GM18909 (cell line): ENCODE measurements around the gene TBX6.

ENCODE experiments used
- ATAC-seq: cut with Tn5 transposase; IDR thresholded peaks from one replicate; pipeline ENCODE4 v1.9.1; 2021; ENCODE audit warnings: mild to moderate bottlenecking; ENCODE audit not compliant: unreplicated experiment, poor library complexity

TBX6 gene

DNA sequence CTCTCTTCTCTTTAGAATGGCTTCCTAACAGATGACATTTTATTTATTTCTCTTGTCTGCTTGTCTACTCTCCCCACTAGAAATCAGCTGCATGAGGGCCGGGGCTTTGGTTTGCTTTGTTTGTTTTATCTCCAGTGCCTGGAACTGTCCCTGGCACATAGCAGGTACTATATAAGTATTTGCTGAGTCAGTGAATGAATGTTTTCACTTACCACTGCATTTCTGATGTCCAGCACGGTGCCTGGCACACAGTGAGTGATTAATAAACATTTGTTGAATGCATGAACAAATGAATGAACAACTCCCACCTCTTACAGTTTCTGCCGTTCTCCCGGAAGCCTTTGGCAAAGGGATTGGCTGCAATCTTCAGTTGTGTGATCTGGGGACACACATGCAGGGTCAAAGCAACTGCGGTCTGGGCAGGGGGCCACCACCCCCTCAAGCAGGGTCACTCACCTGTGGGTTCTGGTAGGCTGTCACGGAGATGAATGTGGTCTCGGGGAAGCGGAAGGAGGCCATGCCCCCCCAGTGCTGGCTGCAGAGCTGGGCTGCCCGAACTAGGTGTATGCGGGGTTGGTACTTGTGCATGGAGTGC, 3.4 kb downstream of the TBX6 start:
- no peak for ATAC-seq

DNA sequence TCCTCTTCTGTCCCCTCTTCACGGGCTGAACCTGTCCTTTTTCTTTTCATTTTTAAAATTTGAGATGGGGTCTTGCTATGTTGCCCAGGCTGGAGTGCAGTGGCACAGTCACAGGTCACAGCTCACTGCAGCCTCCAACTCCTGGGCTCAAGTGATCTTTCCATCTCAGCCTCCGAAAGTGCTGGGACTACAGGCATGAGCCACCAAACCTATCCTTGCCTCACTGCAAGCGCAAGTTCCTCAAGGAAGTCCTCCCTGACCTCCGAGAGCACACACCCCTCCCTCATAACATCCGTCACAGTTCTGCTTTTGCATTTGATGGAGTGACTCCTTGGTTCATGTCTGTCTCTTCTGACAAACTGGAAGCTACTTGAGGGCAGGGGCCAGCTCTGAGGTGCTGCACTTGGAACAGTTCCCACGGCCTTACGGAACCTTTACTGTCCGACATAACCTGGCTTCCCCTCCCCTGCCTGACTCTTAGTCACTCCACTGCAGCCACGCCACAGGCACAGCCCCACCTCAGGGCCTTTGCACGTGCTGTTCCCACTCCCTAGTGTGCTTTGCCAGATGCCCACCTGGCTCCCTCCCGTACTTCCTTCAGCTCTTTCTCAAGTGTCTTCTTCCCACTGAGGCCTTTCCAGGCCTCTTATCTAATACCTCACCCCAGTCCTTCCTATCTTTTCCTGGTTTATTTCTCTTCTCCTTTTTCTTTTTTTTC, 4.4 kb downstream of the TBX6 start:
- no peak for ATAC-seq

DNA sequence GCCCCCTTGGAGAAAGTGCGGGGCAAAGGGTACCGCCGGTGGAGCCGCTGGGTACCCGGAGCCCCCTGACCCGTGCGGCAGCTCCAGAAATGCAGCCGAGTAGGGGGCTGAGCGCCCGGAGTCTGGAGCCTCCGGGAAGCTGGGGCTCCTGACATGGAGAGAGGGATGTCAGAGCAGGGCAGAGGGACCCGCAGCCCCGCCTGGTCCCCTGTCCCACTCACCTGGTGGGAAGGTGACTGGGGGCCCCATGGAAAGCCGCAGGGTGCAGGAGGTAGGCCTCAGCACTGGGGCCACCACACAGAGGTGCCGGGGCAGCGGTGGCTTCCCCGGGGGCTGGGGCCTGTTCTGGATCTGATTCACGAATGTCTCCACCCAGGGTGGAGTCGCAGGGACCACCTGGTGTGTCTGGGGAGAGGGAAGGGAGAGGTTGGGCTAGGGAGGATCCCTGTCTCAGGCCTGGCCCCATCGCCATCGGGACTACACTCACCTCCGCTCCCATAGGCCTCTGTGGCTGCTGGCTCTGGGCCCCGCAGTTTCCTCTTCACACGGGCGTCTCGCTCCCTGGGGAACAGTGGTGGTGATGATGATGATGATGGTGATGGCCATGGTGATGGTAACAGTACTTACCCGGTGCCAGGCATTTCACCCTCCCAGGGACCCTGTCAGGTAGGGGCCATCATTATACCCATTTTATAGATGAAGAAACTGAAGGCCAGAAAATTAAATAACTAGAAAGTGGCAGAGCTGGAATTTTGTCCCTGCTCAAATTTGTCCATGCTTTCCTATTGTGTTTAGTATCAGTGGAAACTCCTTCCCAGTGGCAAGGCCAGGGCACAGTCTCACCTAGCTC, 5.2 kb downstream of the TBX6 start:
- ATAC-seq, result no peak

DNA sequence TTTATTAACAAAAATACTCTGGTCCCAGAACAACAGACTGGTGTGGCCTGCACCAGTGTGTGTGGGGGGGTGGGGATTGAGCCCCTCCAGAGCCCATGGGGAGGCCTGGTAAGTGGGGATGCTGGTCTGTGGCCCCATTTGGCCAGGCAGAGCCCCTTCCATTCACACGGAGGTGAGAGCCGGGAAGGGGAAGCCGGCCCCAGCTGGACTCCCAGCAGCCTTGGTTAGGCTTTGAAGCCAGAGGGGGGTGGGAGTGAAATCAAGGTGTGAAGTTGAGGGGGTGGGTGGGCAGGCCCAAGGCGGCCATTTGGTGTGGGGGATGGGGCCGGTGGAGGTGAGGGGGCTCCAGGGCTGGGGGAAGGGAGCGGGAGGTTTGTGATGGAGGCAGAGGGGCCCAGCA, 5.9 kb downstream of the TBX6 start:
- ATAC-seq, result no peak

DNA sequence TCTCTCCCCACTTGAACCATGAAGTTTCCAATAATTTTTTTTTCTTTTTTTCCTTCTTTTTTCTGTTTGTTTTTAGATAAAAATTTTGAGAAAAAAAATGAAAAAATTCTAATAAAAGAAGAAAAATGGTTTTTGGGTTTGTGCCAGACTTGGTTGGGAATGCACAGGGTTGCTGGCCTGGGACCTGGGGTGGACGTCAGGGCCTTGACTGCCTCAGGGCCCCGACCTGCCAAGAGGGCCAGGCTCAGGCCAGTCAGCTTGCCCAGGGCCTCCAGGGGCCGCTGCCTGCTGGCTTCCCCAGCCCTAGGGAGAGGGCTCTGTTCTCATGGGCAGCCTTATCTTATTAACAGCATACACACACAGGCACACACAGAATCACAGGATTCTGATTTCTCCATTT, 6.5 kb downstream of the TBX6 start:
- no peak for ATAC-seq

DNA sequence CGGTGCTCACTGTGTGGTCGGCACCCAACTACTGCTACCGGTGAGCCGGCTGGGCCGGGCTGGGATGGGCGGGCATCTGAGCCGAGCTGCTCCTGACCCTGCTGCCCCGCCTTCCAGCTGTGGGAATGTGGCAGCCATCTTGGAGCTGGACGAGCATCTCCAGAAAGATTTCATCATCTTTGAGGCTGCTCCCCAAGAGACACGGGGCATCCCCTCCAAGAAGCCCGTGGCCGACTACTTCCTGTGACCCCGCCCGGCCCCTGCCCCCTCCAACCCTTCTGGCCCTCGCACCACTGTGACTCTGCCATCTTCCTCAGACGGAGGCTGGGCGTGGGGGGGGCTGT, 6.9 kb downstream of the TBX6 start:
- no peak for ATAC-seq

DNA sequence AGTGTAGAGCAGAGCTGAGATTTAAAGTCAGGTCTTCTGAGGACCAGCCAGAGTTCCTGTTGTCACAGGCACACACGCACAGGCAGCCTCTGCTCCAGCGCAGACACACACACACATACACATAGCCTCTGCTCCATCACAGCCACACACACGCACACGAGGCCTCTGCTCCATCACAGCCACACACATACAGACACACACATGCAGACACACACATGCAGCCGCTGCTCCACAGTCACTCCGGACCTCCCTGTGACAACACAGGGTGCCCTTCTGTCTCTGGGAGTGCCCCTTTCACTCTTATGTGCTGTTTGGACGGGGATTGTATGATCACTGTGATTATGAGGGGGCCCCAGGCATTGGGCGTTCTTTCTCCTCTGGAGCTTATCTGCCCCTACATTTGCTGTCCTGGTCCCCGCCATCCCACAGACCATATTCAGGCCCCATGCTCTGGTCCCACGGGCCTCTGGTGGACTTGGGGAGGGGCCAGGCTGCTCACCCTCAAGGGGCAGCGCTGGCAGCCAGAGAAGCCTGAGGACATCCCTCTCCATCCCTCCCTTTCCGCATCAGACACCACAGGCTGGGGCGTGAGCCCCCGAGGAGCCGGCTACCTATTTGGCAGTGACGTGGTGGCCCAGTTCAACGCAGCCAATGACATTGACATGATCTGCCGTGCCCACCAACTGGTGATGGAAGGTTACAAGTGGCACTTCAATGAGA, 7.5 kb downstream of the TBX6 start:
- ATAC-seq, result no peak

DNA sequence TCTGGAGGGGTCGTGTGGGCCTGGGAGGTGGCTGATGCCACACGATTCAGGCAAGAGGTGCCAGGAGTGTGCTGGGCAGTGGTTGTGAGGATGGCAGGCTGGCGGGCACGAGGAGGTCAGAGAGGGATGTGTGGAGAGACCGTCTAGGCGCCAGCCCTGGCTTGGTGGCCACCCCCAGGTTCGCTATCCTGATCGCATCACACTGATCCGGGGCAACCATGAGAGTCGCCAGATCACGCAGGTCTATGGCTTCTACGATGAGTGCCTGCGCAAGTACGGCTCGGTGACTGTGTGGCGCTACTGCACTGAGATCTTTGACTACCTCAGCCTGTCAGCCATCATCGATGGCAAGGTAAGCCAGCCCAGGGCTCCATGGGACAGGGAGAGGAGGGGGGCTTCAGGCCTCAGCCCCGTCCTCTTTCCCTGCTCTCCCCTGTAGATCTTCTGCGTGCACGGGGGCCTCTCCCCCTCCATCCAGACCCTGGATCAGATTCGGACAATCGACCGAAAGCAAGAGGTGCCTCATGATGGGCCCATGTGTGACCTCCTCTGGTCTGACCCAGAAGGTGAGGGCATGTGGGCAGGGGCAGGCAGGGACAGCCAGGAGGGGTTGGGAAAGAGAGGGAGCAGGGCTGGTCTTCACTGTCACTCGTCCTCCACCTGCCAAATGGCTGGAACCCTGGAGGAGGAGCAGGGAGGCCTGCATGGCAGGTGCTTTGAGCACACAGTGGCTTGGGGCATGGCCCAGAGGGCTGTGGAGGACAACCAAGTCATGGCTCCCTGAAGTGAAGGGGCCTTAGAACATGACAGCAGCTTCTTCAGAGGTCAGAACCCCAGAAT, 8.3 kb downstream of the TBX6 start:
- no peak for ATAC-seq

DNA sequence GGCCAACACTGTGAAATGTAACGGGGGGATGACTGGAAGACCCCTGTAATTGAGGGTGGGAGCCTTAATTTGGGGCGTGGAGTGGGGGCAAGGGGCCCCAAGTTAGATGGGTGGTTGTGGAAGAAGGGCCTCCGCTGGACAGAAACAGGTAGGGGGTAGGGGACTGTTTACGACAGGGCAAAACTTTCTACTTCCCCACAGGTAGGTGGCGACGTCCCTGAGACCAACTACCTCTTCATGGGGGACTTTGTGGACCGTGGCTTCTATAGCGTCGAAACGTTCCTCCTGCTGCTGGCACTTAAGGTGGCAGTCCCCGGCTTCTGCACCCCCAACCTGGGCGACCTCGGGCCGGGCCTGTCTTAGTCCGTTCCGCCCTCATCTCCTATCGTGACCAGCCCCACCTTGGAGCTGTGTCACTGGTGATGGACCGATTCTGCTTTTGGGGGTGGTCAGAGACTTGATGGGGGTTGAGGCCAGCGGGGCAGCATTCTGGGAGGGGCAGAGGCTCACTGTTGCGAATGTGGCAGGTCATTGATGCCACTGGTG, 9.1 kb downstream of the TBX6 start:
- no peak for ATAC-seq

DNA sequence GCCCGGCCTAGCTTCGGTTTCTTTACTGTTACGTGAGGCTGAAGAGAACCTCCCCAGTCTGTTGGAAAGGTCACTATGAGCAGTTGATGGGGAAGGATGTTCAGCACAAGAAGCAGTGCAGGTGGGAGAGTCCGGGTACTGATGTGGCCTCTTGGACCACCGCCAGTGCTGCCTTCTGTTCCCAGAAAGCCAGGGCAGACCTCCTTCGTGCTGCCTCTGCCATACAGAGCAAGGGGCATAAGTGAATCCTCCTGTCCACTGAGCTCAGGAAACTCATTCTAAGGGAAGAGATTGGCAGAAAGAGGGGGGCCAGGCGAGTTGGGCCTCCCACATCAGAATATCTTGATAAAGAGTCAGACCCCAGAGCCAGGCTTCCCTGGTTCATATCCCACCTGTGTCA, 12.2 kb downstream of the TBX6 start:
- no peak for ATAC-seq

DNA sequence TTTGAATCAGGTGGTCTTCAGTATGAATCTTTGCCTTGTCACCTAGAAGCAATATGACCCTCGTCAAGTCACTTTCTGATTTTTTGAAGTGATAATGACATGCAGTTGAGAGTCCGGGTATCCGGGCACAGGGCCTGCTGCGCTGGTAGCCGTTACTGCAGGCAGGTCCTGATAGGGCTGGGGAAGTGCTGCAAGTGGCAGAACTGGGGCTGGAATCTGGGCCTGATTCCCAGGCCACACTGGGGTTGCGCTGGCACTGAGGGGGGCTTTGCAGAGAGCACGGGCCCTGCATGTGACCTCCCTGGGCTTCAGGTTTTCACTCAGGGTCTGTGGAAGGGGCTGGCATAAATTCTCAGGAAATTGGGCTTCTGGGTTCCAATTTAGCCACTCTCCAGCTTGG, 13.0 kb downstream of the TBX6 start:
- ATAC-seq, result no peak

DNA sequence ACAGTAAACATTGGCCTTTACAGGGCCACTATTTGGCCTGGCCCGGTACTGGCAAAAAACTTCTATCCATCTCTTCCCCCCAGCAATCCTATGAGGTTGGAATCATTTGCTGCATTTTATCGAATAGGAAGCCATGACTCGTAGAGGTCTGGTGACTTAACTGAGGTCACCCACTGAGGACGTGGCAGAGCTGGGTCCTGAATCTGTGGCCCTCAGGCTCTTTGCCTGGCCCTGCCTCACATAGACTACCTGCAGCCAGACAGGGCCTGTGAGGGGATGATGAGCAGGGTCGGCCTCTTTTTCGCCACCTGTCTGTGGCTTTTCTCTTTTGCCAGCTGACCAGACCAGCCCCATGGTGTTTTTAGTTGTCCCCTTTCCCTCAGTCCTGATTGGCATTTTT, 14.1 kb downstream of the TBX6 start:
- ATAC-seq, result no peak

DNA sequence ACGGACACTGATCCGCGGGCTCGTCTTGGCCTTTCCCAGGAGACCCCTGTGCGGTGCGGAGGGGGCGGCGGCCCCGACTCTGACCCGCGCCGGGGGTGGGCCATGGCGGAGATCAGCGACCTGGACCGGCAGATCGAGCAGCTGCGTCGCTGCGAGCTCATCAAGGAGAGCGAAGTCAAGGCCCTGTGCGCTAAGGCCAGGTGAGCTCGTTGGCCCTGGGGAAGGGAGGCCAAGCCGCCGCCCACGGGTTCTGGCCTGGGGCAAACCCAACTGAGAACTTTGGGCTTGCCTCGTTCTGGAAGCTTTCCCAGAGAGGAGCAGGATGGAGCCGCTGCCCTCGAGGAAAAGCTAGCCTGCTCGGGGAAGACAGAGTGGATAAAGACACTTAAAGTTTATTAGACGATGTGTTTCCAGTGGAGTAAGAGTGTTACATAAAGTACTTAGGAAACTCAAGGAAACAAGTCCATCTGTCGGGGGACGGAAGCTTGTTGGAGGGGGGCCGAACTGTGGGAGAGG, 15.4 kb downstream of the TBX6 start:
- peak; percentile 30 for ATAC-seq

DNA sequence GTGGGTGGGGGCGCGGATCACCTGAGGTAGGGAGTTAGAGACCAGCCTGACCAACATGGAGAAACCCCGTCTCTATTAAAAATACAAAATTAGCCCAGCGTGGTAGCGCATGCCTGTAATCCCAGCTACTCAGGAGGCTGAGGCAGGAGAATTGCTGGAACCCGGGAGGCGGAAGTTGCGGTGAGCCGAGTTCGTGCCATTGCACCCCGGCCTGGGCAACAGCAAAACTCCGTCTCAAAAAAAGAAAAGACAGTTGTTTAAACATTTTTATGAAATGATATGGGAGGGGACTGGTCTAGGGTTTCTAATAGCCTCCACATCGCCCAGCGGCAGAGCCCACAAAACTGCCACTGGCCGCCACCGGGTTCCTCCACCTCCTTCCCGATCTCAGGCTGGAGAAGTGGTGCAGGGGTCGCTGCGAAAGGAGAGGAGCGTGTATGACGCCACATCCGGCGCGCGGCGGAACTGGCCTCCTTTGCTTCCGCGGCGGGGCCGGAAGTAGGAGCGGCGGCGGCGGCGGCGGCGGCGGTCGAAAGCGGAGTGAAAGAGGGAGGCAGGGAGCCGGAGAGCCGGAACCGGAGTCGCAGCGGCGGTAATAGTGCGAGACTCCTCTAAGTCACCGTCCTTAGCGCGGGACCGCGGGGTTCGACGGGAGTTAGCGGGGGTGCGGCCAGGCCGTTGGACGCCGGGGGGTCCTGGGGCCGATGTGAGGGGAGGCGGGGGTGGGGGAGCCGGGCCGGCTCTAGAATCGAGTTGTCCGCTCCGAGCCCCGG, 16.0 kb downstream of the TBX6 start, which contains the start of gene PPP4C:
PPP4C (plus strand) TSS at position 492 of the 773 bp plus-strand sequence. CDS start 384 bp downstream, outside the sequence.
- ATAC-seq, result peak; percentile 71

DNA sequence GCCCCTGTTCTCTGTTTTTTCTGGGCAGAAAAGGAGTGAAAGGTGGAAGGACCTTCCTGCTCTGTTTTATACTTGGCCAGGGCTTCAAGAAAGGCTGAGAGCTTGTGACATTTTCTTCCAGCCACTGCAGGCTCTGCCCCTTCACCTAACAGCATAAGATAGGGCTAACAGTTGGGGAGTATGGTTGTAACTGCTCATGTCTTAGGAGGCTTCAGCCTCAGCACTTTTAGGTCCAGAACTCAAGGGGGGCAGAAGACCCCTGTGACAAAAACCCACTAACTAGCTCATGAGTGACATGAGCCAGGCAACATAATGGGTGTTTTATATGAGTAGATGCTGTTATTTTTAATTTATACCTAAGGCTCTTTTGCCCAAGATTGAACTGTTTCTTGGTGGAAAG, 21.2 kb downstream of the TBX6 start:
- ATAC-seq, result no peak

DNA sequence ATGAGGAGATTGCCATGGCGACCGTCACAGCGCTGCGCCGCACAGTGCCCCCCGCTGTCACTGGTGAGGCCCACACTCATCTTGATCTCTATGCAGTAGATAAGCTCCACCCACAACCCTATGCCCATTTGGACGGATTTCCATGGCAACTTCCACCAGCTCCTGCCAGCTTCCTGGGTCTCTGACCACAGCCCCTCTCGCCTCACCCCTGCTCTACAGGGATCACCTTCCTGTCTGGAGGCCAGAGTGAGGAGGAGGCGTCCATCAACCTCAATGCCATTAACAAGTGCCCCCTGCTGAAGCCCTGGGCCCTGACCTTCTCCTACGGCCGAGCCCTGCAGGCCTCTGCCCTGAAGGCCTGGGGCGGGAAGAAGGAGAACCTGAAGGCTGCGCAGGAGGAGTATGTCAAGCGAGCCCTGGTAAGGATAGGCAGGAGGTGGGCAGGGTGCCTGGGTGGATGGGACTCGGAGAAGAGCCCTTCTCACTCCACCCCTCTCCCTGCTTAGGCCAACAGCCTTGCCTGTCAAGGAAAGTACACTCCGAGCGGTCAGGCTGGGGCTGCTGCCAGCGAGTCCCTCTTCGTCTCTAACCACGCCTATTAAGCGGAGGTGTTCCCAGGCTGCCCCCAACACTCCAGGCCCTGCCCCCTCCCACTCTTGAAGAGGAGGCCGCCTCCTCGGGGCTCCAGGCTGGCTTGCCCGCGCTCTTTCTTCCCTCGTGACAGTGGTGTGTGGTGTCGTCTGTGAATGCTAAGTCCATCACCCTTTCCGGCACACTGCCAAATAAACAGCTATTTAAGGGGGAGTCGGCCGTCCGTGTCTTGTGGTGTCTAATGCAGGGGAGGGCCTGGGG, 21.9 kb downstream of the TBX6 start:
- ATAC-seq, result no peak

DNA sequence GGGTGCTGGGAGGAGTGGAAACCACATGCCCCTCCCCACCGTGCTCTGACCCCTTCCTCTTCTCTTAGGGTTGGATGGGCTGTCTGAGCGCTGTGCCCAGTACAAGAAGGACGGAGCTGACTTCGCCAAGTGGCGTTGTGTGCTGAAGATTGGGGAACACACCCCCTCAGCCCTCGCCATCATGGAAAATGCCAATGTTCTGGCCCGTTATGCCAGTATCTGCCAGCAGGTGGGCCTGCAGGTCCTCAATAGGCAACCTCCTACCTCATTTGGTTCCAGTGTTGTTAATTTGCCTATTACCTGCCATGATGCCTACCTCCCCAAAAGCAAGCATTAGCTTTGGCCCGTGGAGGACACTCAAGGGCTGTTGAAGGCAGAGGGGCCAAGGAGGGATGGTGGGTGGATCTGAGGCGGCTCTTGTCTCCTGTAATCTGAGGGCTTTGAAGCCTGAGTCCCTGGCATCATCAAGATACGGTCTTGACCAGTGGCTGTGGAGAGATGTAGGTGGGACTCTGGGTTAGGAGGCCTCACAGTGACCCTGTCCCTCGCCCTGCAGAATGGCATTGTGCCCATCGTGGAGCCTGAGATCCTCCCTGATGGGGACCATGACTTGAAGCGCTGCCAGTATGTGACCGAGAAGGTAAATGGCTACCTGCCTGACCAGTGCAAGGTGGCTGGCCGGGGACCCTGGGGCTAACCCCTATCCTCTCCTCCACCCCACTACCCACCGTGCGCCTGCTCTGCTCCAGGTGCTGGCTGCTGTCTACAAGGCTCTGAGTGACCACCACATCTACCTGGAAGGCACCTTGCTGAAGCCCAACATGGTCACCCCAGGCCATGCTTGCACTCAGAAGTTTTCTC, 22.7 kb downstream of the TBX6 start:
- no peak for ATAC-seq
